HG03558 (cell line): ENCODE measurements around the gene NAPB.

Source experiments
- ATAC-seq: cut with Tn5 transposase; IDR thresholded peaks from one replicate; pipeline ENCODE4 v1.9.1; 2021; ENCODE audit warnings: moderate number of reproducible peaks; ENCODE audit not compliant: unreplicated experiment; ENCODE audit errors: extremely low read depth

Gene NAPB

GRCh38 chr20:23440004-23440403, 18.7 kb upstream of the NAPB start:
- ATAC-seq = no peak

- ATAC-seq = no peak
Observed at GRCh38 chr20:23438661-23439060, 17.4 kb upstream of the NAPB start.

- ATAC-seq = no peak
Observed at GRCh38 chr20:23437126-23437899, 16.0 kb upstream of the NAPB start.

GRCh38 chr20:23436681-23437080, 15.4 kb upstream of the NAPB start:
- ATAC-seq = no peak

GRCh38 chr20:23435626-23436539, 14.6 kb upstream of the NAPB start:
- no peak for ATAC-seq

GRCh38 chr20:23434521-23435313, 13.4 kb upstream of the NAPB start:
- no peak for ATAC-seq

- ATAC-seq = no peak
Observed at GRCh38 chr20:23433628-23434027, 12.3 kb upstream of the NAPB start.

- no peak for ATAC-seq
Observed at GRCh38 chr20:23425129-23425528, 3.8 kb upstream of the NAPB start.

GRCh38 chr20:23419995-23420901, 1.0 kb downstream of the NAPB start:
- no peak for ATAC-seq

- ATAC-seq = no peak
Observed at GRCh38 chr20:23419657-23419994, 1.7 kb downstream of the NAPB start.

- ATAC-seq = no peak
Observed at GRCh38 chr20:23417861-23418260, 3.4 kb downstream of the NAPB start.

GRCh38 chr20:23415959-23416583, 5.2 kb downstream of the NAPB start:
- no peak for ATAC-seq

- ATAC-seq = no peak
Observed at GRCh38 chr20:23415555-23415954, 5.7 kb downstream of the NAPB start.

GRCh38 chr20:23414526-23415188, 6.6 kb downstream of the NAPB start:
- ATAC-seq = no peak

GRCh38 chr20:23413862-23414422, 7.3 kb downstream of the NAPB start:
- no peak for ATAC-seq

- no peak for ATAC-seq
Observed at GRCh38 chr20:23412026-23412425, 9.3 kb downstream of the NAPB start.

GRCh38 chr20:23410916-23411695, 10.2 kb downstream of the NAPB start:
- ATAC-seq = no peak

GRCh38 chr20:23409800-23410199, 11.5 kb downstream of the NAPB start:
- ATAC-seq = no peak
